DND-41 (cell line): ENCODE measurements around the gene MBD2.

ENCODE experiments used
- ATAC-seq: fragments of 200-7000 bp; cut with Tn5 transposase; 3 replicates; pipeline ENCODE4 v1.9.1; 2021; ENCODE audit warnings: low read depth; ENCODE audit not compliant: insufficient read depth
- DNase-seq: peaks from one replicate; pipeline ENCODE4 v3.0.0-alpha.2; 2020
- H2AFZ ChIP-seq: 2 replicates; pipeline ENCODE4 v1.6.0; 2012; ENCODE audit warnings: low read depth, low read length
- H3K27ac ChIP-seq: 2 replicates; pipeline ENCODE4 v1.5.1; 2012; ENCODE audit warnings: low read length, inconsistent platforms
- H3K27me3 ChIP-seq: fragments of 200-600 bp; sonication (generic); 2 replicates; pipeline ENCODE4 v1.6.0; 2012; ENCODE audit warnings: low read length, mild to moderate bottlenecking, inconsistent platforms; ENCODE audit not compliant: insufficient read depth, poor library complexity
- H3K36me3 ChIP-seq: 2 replicates; pipeline ENCODE4 v1.5.1; 2012; ENCODE audit warnings: low read length, inconsistent platforms; ENCODE audit not compliant: insufficient read depth
- H3K4me1 ChIP-seq: 2 replicates; pipeline ENCODE4 v1.5.1; 2012; ENCODE audit warnings: mild to moderate bottlenecking, low read length; ENCODE audit not compliant: insufficient read depth
- H3K4me2 ChIP-seq: 2 replicates; pipeline ENCODE4 v1.6.0; 2012; ENCODE audit warnings: mild to moderate bottlenecking, moderate library complexity, low read length, inconsistent platforms; ENCODE audit not compliant: insufficient read depth
- H3K4me3 ChIP-seq, 2 experiments: fragments of 200-600 bp in 1 of 2; shearing (Covaris generic) in 1 of 2; 2 replicates each; pipeline ENCODE4 v1.5.1; 2012 to 2016; ENCODE audit warnings: inconsistent platforms in 2 of 2, low read length in 2 of 2, mild to moderate bottlenecking in 2 of 2, low read depth in 1 of 2, moderate library complexity in 1 of 2
- H3K79me2 ChIP-seq: 2 replicates; pipeline ENCODE4 v1.6.0; 2012; ENCODE audit warnings: low read length, inconsistent platforms; ENCODE audit not compliant: insufficient read depth
- H3K9ac ChIP-seq: 2 replicates; pipeline ENCODE4 v1.6.0; 2012; ENCODE audit warnings: low read depth, mild to moderate bottlenecking, inconsistent platforms, low read length, moderate library complexity
- H3K9me3 ChIP-seq: 2 replicates; pipeline ENCODE4 v1.5.1; 2012; ENCODE audit warnings: low read length, moderate library complexity, mild to moderate bottlenecking, inconsistent platforms; ENCODE audit not compliant: insufficient read depth, severe bottlenecking
- H4K20me1 ChIP-seq: 2 replicates; pipeline ENCODE4 v1.6.0; 2012; ENCODE audit warnings: low read length; ENCODE audit not compliant: insufficient read depth
- CTCF ChIP-seq: IDR thresholded peaks from 2 replicates; pipeline ENCODE4 v1.5.1; 2012; ENCODE audit warnings: borderline replicate concordance, low read length, moderate library complexity, mild to moderate bottlenecking; ENCODE audit not compliant: poor library complexity, severe bottlenecking; ENCODE audit errors: extremely low read depth
- EZH2 ChIP-seq: IDR thresholded peaks from 3 replicates; pipeline ENCODE4 v1.6.1; 2012; ENCODE audit warnings: borderline replicate concordance, low read depth, mild to moderate bottlenecking, moderate library complexity, low read length, inconsistent platforms; ENCODE audit not compliant: severe bottlenecking

Gene MBD2

GRCh38 chr18:54183390-54183789, 41.1 kb downstream of the MBD2 start:
- no peak overlapping the region for H3K27ac ChIP-seq
- no peak overlapping the region for H3K4me3 ChIP-seq
- H3K4me1 ChIP-seq: no peaks in the 10 kb centered on the region
- TF ChIP-seq EZH2 (no peak), CTCF (no peak)
- ATAC-seq (no peak), DNase-seq (no peak)
- no peaks in the 10 kb centered on the region for H3K9me3 ChIP-seq
- peaks cover 38% of the 10 kb centered on the region for H3K36me3 ChIP-seq
- H4K20me1 ChIP-seq: no peaks in the 10 kb centered on the region; the same call in 1 of the 2 replicates
- no peak overlapping the region for H3K9ac ChIP-seq
- H3K4me2 ChIP-seq: no peak overlapping the region
- H2AFZ ChIP-seq: no peak overlapping the region
- no peaks in the 10 kb centered on the region for H3K27me3 ChIP-seq
- peaks cover 2% of the 10 kb centered on the region; the same call in 1 of the 2 replicates for H3K79me2 ChIP-seq

DNA sequence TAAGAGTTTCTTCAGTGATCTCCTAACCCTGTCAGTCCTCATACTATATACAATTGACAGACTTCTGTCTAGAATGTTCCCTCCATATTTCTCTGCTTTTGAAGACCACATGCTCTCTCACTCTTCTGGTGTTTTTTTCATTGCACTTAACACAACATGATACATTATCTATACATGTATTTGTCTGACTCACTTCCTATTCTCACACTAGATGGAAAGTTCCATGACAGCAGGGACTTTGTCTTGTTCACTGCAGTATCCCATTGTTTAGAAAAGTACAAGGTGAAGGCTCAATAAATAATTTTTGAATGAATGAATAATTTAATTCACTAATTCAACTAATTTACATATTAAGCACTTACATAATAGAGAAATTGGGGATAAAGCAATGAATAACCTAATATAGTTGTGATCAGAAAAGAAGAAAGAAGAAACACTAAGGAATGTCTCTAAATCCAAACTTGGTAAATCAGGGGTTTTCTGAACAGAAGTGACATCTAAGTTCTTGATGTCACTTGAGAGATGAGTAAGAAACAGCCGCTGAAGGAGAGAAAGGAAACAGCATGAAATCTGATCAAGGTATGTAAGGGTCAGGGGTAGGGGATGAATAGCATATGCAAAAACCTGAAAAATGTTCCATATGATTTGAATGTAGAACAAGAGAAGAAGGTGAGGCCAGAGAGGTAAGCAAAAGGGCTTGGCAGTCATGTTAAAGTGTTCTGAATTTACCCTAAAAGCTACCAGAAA, 42.4 kb downstream of the MBD2 start:
- H3K36me3 ChIP-seq: peaks cover 27% of the 10 kb centered on the region
- H3K9ac ChIP-seq: no peak overlapping the region
- no peaks in the 10 kb centered on the region for H3K4me1 ChIP-seq
- DNase-seq (no peak), ATAC-seq (no peak)
- no peak overlapping the region for H2AFZ ChIP-seq
- no peaks in the 10 kb centered on the region for H3K9me3 ChIP-seq
- H4K20me1 ChIP-seq: no peaks in the 10 kb centered on the region; the same call in 1 of the 2 replicates
- H3K4me2 ChIP-seq: no peak overlapping the region
- no peaks in the 10 kb centered on the region for H3K27me3 ChIP-seq
- no peak for TF ChIP-seq EZH2
- TF ChIP-seq CTCF: no peak
- no peak overlapping the region for H3K27ac ChIP-seq
- H3K4me3 ChIP-seq: no peak overlapping the region
- H3K79me2 ChIP-seq: peaks cover 4% of the 10 kb centered on the region

- H3K79me2 ChIP-seq: peaks cover 5% of the 10 kb centered on the region
- TF ChIP-seq CTCF: no peak
- TF ChIP-seq EZH2: no peak
- peaks cover 5% of the 10 kb centered on the region; the same call in 1 of the 2 replicates for H3K36me3 ChIP-seq
- no peak overlapping the region for H3K9ac ChIP-seq
- no peak for DNase-seq
- H3K27me3 ChIP-seq: no peaks in the 10 kb centered on the region
- no peak overlapping the region for H3K4me3 ChIP-seq
- no peak overlapping the region for H3K27ac ChIP-seq
- H2AFZ ChIP-seq: no peak overlapping the region
- no peak for ATAC-seq
- peaks cover 9% of the 10 kb centered on the region; the same call in 1 of the 2 replicates for H4K20me1 ChIP-seq
- H3K9me3 ChIP-seq: no peaks in the 10 kb centered on the region
- H3K4me1 ChIP-seq: no peaks in the 10 kb centered on the region
- no peak overlapping the region for H3K4me2 ChIP-seq
These were observed 50.4 kb downstream of the MBD2 start for GRCh38 chr18:54173980-54174630.
